ENCODE data around the gene MRPL21. TPM values are rescaled to one million over a fixed set of nuclear protein-coding genes. Genes with fewer than 3 reads are reported as not detected.

MRPL21 gene
- polyA plus RNA-seq, 1 donor (not counting 4 experiments of a cell fraction or from before 2014, with no cell fraction given): 120 TPM

DNA sequence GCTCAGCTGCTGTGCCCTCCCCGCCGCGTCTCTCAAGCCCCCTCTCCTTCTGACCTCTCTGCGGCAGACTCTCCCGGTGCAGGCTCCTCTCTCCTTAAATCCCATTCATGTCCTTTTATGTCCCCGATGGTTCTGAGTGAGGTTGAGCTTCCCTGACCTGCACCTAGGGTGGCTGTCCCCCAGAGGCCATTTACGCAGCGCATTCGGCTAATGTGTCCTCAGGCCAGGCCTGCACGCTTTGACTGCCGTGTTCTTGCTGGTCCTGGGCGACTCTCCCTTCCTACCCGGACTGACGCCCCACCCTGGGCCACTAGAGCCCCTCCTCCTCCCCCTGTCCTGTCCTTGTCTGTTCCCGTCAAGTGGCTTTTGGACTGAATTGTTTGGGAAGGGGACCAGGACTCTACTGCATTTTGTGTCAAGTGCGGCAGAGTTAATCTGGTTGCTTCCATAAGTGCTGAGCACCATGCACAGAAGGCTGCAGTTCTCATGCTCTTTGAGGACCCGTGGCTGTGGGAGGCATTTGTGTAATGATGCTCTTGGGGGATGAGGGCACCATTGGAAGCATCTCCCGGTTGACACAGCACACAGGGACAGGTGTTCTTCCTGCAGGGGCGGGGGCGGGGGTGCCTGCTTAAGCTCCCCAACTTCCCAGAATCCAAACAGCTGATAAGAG is 37.2 kb upstream of the MRPL21 start:
- no peak for FAIRE-seq
- no peak overlapping the region for H2AFZ ChIP-seq (ENCODE audit: control insufficient read depth, low read length)
- dilution Hi-C loops (cut with MboI; ENCODE audit: extremely low pct_ligation_motif_present, low sequenced_read_pairs): no loop called here
- peaks cover 14% of the 10 kb centered on the region in 2 experiments for H3K36me3 ChIP-seq (ENCODE audit: control insufficient read depth in 2 of 2, extremely low read depth in 1 of 2, insufficient read depth in 2 of 2, low read length in 2 of 2)
- H3K27ac ChIP-seq (ENCODE audit: control insufficient read depth, insufficient read depth, low read length): no peak overlapping the region
- H3K9me3 ChIP-seq (ENCODE audit: control insufficient read depth, low read depth, low read length): no peaks in the 10 kb centered on the region
- TF ChIP-seq, protein P1, sequence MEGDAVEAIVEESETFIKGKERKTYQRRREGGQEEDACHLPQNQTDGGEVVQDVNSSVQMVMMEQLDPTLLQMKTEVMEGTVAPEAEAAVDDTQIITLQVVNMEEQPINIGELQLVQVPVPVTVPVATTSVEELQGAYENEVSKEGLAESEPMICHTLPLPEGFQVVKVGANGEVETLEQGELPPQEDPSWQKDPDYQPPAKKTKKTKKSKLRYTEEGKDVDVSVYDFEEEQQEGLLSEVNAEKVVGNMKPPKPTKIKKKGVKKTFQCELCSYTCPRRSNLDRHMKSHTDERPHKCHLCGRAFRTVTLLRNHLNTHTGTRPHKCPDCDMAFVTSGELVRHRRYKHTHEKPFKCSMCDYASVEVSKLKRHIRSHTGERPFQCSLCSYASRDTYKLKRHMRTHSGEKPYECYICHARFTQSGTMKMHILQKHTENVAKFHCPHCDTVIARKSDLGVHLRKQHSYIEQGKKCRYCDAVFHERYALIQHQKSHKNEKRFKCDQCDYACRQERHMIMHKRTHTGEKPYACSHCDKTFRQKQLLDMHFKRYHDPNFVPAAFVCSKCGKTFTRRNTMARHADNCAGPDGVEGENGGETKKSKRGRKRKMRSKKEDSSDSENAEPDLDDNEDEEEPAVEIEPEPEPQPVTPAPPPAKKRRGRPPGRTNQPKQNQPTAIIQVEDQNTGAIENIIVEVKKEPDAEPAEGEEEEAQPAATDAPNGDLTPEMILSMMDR (optimal IDR thresholded peaks at IDR 0.05 in 1 of 3, IDR thresholded peaks at IDR 0.05 in 1 of 3, conservative IDR thresholded peaks at IDR 0.05 in 1 of 3; ENCODE audit: extremely low read depth in 1 of 3, insufficient read depth in 2 of 3, low read length in 3 of 3): no peak
- no peak for TF ChIP-seq EZH2 (IDR thresholded peaks at IDR 0.05; ENCODE audit: low read length)
- H4K20me1 ChIP-seq (ENCODE audit: control insufficient read depth, extremely low read depth, insufficient read depth, low read length): no peaks in the 10 kb centered on the region
- peaks cover 2% of the 10 kb centered on the region for H3K27me3 ChIP-seq (ENCODE audit: control insufficient read depth, extremely low read depth, insufficient read depth, low read length)
- H3K4me3 ChIP-seq (ENCODE audit: control insufficient read depth in 2 of 3, extremely low read depth in 1 of 3, insufficient read depth in 2 of 3, low read depth in 1 of 3, low read length in 3 of 3): no peak overlapping the region
- DNase-seq (ENCODE audit: low read depth, low spot score): no peak
- no peaks in the 10 kb centered on the region for H3K79me2 ChIP-seq (ENCODE audit: control insufficient read depth, insufficient read depth, low read length)
- H3K9me1 ChIP-seq (ENCODE audit: control insufficient read depth, extremely low read depth, insufficient read depth, low read length): no peaks in the 10 kb centered on the region
- H3K4me1 ChIP-seq (ENCODE audit: control insufficient read depth, extremely low read depth, insufficient read depth, low read length): no peaks in the 10 kb centered on the region
- no peak overlapping the region for H3K4me2 ChIP-seq (ENCODE audit: control insufficient read depth, extremely low read depth, insufficient read depth, low read depth, low read length)
- no peak overlapping the region for H3K9ac ChIP-seq (ENCODE audit: control insufficient read depth, extremely low read depth, insufficient read depth, low read length)

DNA sequence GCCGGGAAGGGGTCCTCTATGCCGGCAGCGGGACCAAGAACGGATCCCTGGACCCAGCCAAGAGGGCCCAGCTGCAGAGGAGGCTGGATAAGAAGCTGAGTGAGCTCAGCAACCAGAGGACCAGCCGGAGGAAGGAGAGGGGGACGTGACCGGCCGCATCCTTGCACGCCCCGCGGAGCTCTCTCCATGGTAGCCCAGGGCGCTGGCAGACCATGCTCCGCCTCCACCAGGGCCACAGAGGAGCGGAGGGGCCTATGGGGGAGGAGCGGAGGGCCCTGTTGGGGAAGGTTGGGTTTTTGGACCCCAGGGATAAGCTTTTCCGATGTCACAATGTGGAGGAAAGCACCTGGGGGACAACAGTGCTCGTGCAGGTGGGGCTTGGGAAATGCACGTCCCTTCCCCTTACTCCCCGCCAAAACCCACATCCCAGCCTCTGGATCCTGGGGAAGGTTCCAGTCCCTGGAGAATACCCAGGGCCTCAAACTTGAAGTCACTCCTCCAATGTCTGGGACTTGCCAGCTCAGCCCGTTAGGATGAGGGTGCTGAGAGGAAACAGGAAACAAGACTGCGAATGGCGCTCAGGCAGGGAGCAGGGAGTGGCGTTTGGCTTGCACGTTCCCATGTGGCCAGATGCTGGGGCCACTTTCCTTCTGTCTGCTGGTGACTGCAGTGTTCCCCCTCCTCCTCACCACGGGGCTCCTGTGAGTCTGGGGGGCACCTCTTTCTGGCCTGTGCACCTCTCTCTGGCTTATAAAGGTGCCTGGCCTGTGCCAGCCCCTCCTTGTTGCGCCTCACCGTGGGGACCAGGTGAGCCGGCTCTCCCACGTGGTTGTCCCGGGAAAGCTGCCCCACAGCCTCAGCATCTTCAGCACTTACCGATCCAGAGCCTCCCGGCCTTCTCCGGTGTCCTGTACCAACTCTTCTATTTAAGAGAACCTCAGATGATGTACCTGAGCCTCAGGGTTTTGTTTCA is 36.2 kb upstream of the MRPL21 start:
- Histone ChIP-seq H3K9me1 (ENCODE audit: control insufficient read depth, extremely low read depth, insufficient read depth, low read length) (no peaks in the 10 kb centered on the region), H3K9me3 (ENCODE audit: control insufficient read depth, low read depth, low read length) (no peaks in the 10 kb centered on the region), H3K36me3 (ENCODE audit: control insufficient read depth in 2 of 2, extremely low read depth in 1 of 2, insufficient read depth in 2 of 2, low read length in 2 of 2) (peaks cover 15 to 20% of the 10 kb centered on the region in 2 experiments), H3K4me1 (ENCODE audit: control insufficient read depth, extremely low read depth, insufficient read depth, low read length) (no peaks in the 10 kb centered on the region), H2AFZ (ENCODE audit: control insufficient read depth, low read length) (no peak overlapping the region), H3K27me3 (ENCODE audit: control insufficient read depth, extremely low read depth, insufficient read depth, low read length) (no peaks in the 10 kb centered on the region), H3K4me3 (ENCODE audit: control insufficient read depth in 2 of 3, extremely low read depth in 1 of 3, insufficient read depth in 2 of 3, low read depth in 1 of 3, low read length in 3 of 3) (no peak overlapping the region), H3K27ac (ENCODE audit: control insufficient read depth, insufficient read depth, low read length) (no peak overlapping the region), H3K4me2 (ENCODE audit: control insufficient read depth, extremely low read depth, insufficient read depth, low read depth, low read length) (no peak overlapping the region), H3K79me2 (ENCODE audit: control insufficient read depth, insufficient read depth, low read length) (no peaks in the 10 kb centered on the region), H4K20me1 (ENCODE audit: control insufficient read depth, extremely low read depth, insufficient read depth, low read length) (no peaks in the 10 kb centered on the region), H3K9ac (ENCODE audit: control insufficient read depth, extremely low read depth, insufficient read depth, low read length) (no peak overlapping the region)
- FAIRE-seq (no peak), DNase-seq (ENCODE audit: low read depth, low spot score) (no peak)
- TF ChIP-seq, protein P1 (optimal IDR thresholded peaks at IDR 0.05 in 1 of 3, IDR thresholded peaks at IDR 0.05 in 1 of 3, conservative IDR thresholded peaks at IDR 0.05 in 1 of 3; ENCODE audit: extremely low read depth in 1 of 3, insufficient read depth in 2 of 3, low read length in 3 of 3): no peak
- no peak for TF ChIP-seq EZH2 (IDR thresholded peaks at IDR 0.05; ENCODE audit: low read length)
- dilution Hi-C loops (cut with MboI; ENCODE audit: extremely low pct_ligation_motif_present, low sequenced_read_pairs): no loop called here

All from keratinocyte (primary cell).